Stimulated activated naive CD8-positive, alpha-beta T cell treated with anti-CD3 and anti-CD28 coated beads, Interleukin-15, amount 100 ng/mL, for 72 hours (primary cell): Measurements from ENCODE around the gene POU3F2.

ENCODE experiments used
- ATAC-seq: fragments of 150-1000 bp; cut with Tn5 transposase; 2 replicates; pipeline ENCODE4 v1.10.0; 2021; ENCODE audit warnings: mild to moderate bottlenecking, moderate library complexity
- DNase-seq, 2 donors: peaks; one replicate each; pipeline ENCODE4 v3.0.0; 2021 to 2022
- H3K27ac Mint-ChIP-seq, 2 donors: one replicate each; pipeline ENCODE4 v1.8.0; 2022; ENCODE audit warnings: mild to moderate bottlenecking in 2 of 2, mixed read lengths in 2 of 2, moderate library complexity in 2 of 2
- H3K27me3 Mint-ChIP-seq: one replicate; pipeline ENCODE4 v1.8.0; 2022; ENCODE audit warnings: mixed read lengths
- H3K4me1 Mint-ChIP-seq: one replicate; pipeline ENCODE4 v1.8.0; 2022; ENCODE audit warnings: mild to moderate bottlenecking, mixed read lengths
- H3K4me3 Mint-ChIP-seq, 2 donors: one replicate each; pipeline ENCODE4 v1.8.0; 2022; ENCODE audit warnings: mild to moderate bottlenecking in 2 of 2, mixed read lengths in 2 of 2, moderate library complexity in 1 of 2
- H3K9me3 Mint-ChIP-seq, 2 donors: one replicate each; pipeline ENCODE4 v1.8.0; 2022; ENCODE audit warnings: mixed read lengths in 2 of 2

The POU3F2 gene

GRCh38 chr6:98836962-98837944 is 2.9 kb downstream of the POU3F2 start:
- H3K4me1 Mint-ChIP-seq, result peaks cover 38% of the 10 kb centered on the region
- H3K27me3 Mint-ChIP-seq, result peaks cover 96% of the 10 kb centered on the region
- no peak overlapping the region for H3K27ac Mint-ChIP-seq
- ATAC-seq (no peak), DNase-seq (no peak)
- peak overlapping the region in 1 of 2 donors; percentile 4 for H3K4me3 Mint-ChIP-seq
- no peaks in the 10 kb centered on the region for H3K9me3 Mint-ChIP-seq

- Mint-ChIP-seq H3K4me3 (no peak overlapping the region), H3K9me3 (no peaks in the 10 kb centered on the region), H3K4me1 (peaks cover 38% of the 10 kb centered on the region), H3K27ac (no peak overlapping the region), H3K27me3 (peaks cover 96% of the 10 kb centered on the region)
- DNase-seq (no peak), ATAC-seq (no peak)
These were observed 3.7 kb downstream of the POU3F2 start for GRCh38 chr6:98838032-98838431.

- Mint-ChIP-seq H3K4me3 (no peak overlapping the region), H3K9me3 (no peaks in the 10 kb centered on the region), H3K4me1 (peaks cover 35% of the 10 kb centered on the region), H3K27ac (no peak overlapping the region), H3K27me3 (peaks cover 96% of the 10 kb centered on the region)
- DNase-seq (no peak), ATAC-seq (no peak)
These were observed 4.6 kb downstream of the POU3F2 start for GRCh38 chr6:98838975-98839374.

GRCh38 chr6:98839781-98840361 is 5.5 kb downstream of the POU3F2 start:
- no peak for DNase-seq
- H3K9me3 Mint-ChIP-seq, result no peaks in the 10 kb centered on the region
- H3K4me1 Mint-ChIP-seq, result peaks cover 36% of the 10 kb centered on the region
- no peak overlapping the region for H3K27ac Mint-ChIP-seq
- no peak for ATAC-seq
- H3K27me3 Mint-ChIP-seq, result peaks cover 96% of the 10 kb centered on the region
- no peak overlapping the region for H3K4me3 Mint-ChIP-seq

GRCh38 chr6:98840385-98840784 is 6.0 kb downstream of the POU3F2 start:
- ATAC-seq (no peak), DNase-seq (no peak)
- Mint-ChIP-seq H3K27me3 (peaks cover 99% of the 10 kb centered on the region), H3K27ac (no peak overlapping the region), H3K4me3 (no peak overlapping the region), H3K9me3 (no peaks in the 10 kb centered on the region), H3K4me1 (peaks cover 39% of the 10 kb centered on the region)

- H3K4me3 Mint-ChIP-seq, result no peak overlapping the region
- peaks cover 39% of the 10 kb centered on the region for H3K4me1 Mint-ChIP-seq
- no peak overlapping the region for H3K27ac Mint-ChIP-seq
- ATAC-seq (no peak), DNase-seq (no peak)
- H3K9me3 Mint-ChIP-seq, result no peaks in the 10 kb centered on the region
- peaks cover 99% of the 10 kb centered on the region for H3K27me3 Mint-ChIP-seq
These were observed 6.7 kb downstream of the POU3F2 start for GRCh38 chr6:98840996-98841513.

GRCh38 chr6:98841621-98842341 is 7.4 kb downstream of the POU3F2 start:
- Mint-ChIP-seq H3K9me3 (no peaks in the 10 kb centered on the region), H3K4me3 (no peak overlapping the region), H3K27ac (no peak overlapping the region), H3K27me3 (peaks cover 99% of the 10 kb centered on the region), H3K4me1 (peaks cover 39% of the 10 kb centered on the region)
- DNase-seq (no peak), ATAC-seq (no peak)

- no peak overlapping the region for H3K4me3 Mint-ChIP-seq
- no peak for ATAC-seq
- H3K27ac Mint-ChIP-seq, result no peak overlapping the region
These were observed 8.2 kb downstream of the POU3F2 start for GRCh38 chr6:98842342-98843180.

GRCh38 chr6:98843271-98844243 is 9.2 kb downstream of the POU3F2 start:
- Mint-ChIP-seq H3K4me3 (peak overlapping the region in 1 of 2 donors; percentile 61), H3K9me3 (no peaks in the 10 kb centered on the region), H3K27ac (no peak overlapping the region), H3K27me3 (peaks cover 99% of the 10 kb centered on the region), H3K4me1 (peaks cover 53% of the 10 kb centered on the region)
- ATAC-seq, result no peak
- peak in 1 of 2 donors; percentile 7 for DNase-seq

More at GRCh38 chr6:98842342-98843180, 8.2 kb downstream of the POU3F2 start:
- Mint-ChIP-seq H3K27me3 (peaks cover 99% of the 10 kb centered on the region), H3K4me1 (peaks cover 43% of the 10 kb centered on the region), H3K9me3 (no peaks in the 10 kb centered on the region)
- no peak for DNase-seq

GRCh38 chr6:98844244-98845210 is 10.2 kb downstream of the POU3F2 start:
- Mint-ChIP-seq H3K9me3 (no peaks in the 10 kb centered on the region), H3K4me1 (peaks cover 54% of the 10 kb centered on the region), H3K4me3 (peak overlapping the region; percentile 46 to 47), H3K27me3 (peaks cover 99% of the 10 kb centered on the region), H3K27ac (no peak overlapping the region)
- no peak for DNase-seq
- ATAC-seq, result no peak

GRCh38 chr6:98845211-98846020 is 11.0 kb downstream of the POU3F2 start:
- DNase-seq (peak; percentile 65 to 68), ATAC-seq (peak; percentile 58)
- H3K9me3 Mint-ChIP-seq, result no peaks in the 10 kb centered on the region
- H3K27me3 Mint-ChIP-seq, result peaks cover 99% of the 10 kb centered on the region
- H3K4me3 Mint-ChIP-seq, result peak overlapping the region; percentile 63 to 77
- peaks cover 54% of the 10 kb centered on the region for H3K4me1 Mint-ChIP-seq
- no peak overlapping the region for H3K27ac Mint-ChIP-seq

- ATAC-seq, result no peak
- Mint-ChIP-seq H3K9me3 (no peaks in the 10 kb centered on the region), H3K4me3 (peak overlapping the region; percentile 63 to 77), H3K27ac (no peak overlapping the region), H3K4me1 (peaks cover 54% of the 10 kb centered on the region), H3K27me3 (peaks cover 98% of the 10 kb centered on the region)
- DNase-seq, result no peak
These were observed 11.6 kb downstream of the POU3F2 start for GRCh38 chr6:98846021-98846380.
